Measurements from ENCODE around the gene PDLIM1. TPM values are rescaled to one million over a fixed set of nuclear protein-coding genes. Genes with fewer than 3 reads are reported as not detected.

The PDLIM1 gene
- total RNA-seq, 1 experiment from 2014 or later = 183 TPM

DNA sequence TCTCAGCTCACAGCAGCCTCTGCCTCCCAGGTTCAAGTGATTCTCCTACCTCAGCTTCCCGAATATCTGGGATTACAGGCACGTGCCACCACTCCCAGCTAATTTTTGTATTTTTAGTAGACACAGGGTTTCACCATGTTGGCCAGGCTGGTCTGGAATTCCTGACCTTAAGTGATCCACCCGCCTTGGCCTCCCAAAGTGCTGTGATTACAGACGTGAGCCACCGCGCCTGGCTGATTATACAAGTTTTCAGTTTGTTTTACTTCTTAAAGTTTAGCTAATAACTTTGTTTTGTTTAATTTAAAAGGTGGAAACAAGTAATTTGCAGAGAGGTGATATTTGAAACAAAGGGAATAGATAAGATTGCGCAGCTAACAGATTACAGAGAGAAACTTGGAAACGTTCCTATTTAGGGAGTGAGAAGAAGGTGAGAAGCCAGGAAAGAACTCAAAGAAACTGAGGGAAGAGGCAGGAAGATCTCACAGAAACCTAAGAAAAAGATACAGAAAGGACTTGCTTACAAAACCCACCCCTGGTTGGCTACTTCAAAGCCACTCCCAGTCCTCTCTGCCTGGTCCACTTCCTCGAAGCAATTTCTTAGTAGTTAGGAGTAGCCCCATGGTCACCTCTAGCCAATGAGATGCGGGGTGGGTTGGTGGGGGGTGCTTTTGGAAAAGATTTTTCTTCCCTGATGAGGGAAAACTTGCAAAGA lies 15.0 kb upstream of the PDLIM1 start:
- CTCF ChIA-PET = no interaction called here
- BruUV-seq (replicated peaks) = no TSS peak
- DNase-seq (ENCODE audit: low read depth, low spot score) = no peak

GRCh38 chr10:95304976-95305375 lies 14.2 kb upstream of the PDLIM1 start:
- H3K27ac ChIP-seq (ENCODE audit: low read length) = no peak overlapping the region
- no peaks in the 10 kb centered on the region for H3K9me3 ChIP-seq (ENCODE audit: control insufficient read depth, insufficient read depth, low read depth, low read length)
- intact Hi-C loops (cut with micrococcal nuclease; ENCODE audit: unreplicated experiment) (no loop called here), in situ Hi-C loops (cut with HindIII; ENCODE audit: low pct_unique_long_range_greater_than_20kb, low sequenced_read_pairs) (no loop called here)
- no peaks in the 10 kb centered on the region for H3K27me3 ChIP-seq (ENCODE audit: control insufficient read depth, insufficient read depth, low read length)
- CTCF ChIA-PET = no interaction called here
- ATAC-seq = no peak
- H3K4me3 ChIP-seq (ENCODE audit: low read depth in 2 of 2, low read length in 2 of 2) = no peak overlapping the region
- POLR2A ChIA-PET = no interaction called here
- peaks cover 26% of the 10 kb centered on the region for H3K4me1 ChIP-seq (ENCODE audit: control insufficient read depth, insufficient read depth, low read length)
- DNase-seq (ENCODE audit: low read depth, low spot score) = no peak
- BruUV-seq (replicated peaks) = no TSS peak
- no peaks in the 10 kb centered on the region for H3K36me3 ChIP-seq (ENCODE audit: control insufficient read depth, insufficient read depth, low read length)
- TF ChIP-seq TCF7L2 (IDR thresholded peaks at IDR 0.05; ENCODE audit: low read depth, low read length) = no peak
- TF ChIP-seq, protein P1, sequence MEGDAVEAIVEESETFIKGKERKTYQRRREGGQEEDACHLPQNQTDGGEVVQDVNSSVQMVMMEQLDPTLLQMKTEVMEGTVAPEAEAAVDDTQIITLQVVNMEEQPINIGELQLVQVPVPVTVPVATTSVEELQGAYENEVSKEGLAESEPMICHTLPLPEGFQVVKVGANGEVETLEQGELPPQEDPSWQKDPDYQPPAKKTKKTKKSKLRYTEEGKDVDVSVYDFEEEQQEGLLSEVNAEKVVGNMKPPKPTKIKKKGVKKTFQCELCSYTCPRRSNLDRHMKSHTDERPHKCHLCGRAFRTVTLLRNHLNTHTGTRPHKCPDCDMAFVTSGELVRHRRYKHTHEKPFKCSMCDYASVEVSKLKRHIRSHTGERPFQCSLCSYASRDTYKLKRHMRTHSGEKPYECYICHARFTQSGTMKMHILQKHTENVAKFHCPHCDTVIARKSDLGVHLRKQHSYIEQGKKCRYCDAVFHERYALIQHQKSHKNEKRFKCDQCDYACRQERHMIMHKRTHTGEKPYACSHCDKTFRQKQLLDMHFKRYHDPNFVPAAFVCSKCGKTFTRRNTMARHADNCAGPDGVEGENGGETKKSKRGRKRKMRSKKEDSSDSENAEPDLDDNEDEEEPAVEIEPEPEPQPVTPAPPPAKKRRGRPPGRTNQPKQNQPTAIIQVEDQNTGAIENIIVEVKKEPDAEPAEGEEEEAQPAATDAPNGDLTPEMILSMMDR (IDR thresholded peaks at IDR 0.05) = no peak
- TF ChIP-seq REST (IDR thresholded peaks at IDR 0.05; ENCODE audit: insufficient read depth in 1 of 2, low read depth in 2 of 2, low read length in 1 of 2) = no peak
- no peak for TF ChIP-seq SIN3A (IDR thresholded peaks at IDR 0.05; ENCODE audit: borderline replicate concordance, insufficient read depth, low read depth, low read length)
- no peak for TF ChIP-seq POLR2AphosphoS5 (IDR thresholded peaks at IDR 0.05; ENCODE audit: low read depth, low read length)

More for the DNA sequence above, 15.0 kb upstream of the PDLIM1 start:
- no peaks in the 10 kb centered on the region for H3K36me3 ChIP-seq (ENCODE audit: control insufficient read depth, insufficient read depth, low read length)
- H3K9me3 ChIP-seq (ENCODE audit: control insufficient read depth, insufficient read depth, low read depth, low read length) = no peaks in the 10 kb centered on the region
- no peak for TF ChIP-seq REST (IDR thresholded peaks at IDR 0.05; ENCODE audit: insufficient read depth in 1 of 2, low read depth in 2 of 2, low read length in 1 of 2)
- TF ChIP-seq, protein P1 (IDR thresholded peaks at IDR 0.05) = no peak
- TF ChIP-seq SIN3A (IDR thresholded peaks at IDR 0.05; ENCODE audit: borderline replicate concordance, insufficient read depth, low read depth, low read length) = no peak
- no peak for ATAC-seq
- H3K27me3 ChIP-seq (ENCODE audit: control insufficient read depth, insufficient read depth, low read length) = no peaks in the 10 kb centered on the region
- H3K4me1 ChIP-seq (ENCODE audit: control insufficient read depth, insufficient read depth, low read length) = peaks cover 33% of the 10 kb centered on the region
- POLR2A ChIA-PET = interaction anchor here (0.8 kb wide), 1 partner anchor 39 kb away, joined by 4 read pairs; no protein-coding TSS in a partner anchor
- intact Hi-C loops (cut with micrococcal nuclease; ENCODE audit: unreplicated experiment) = no loop called here
- H3K27ac ChIP-seq (ENCODE audit: low read length) = no peak overlapping the region
- no peak overlapping the region for H3K4me3 ChIP-seq (ENCODE audit: low read depth in 2 of 2, low read length in 2 of 2)
- in situ Hi-C loops (cut with HindIII; ENCODE audit: low pct_unique_long_range_greater_than_20kb, low sequenced_read_pairs) = no loop called here

Measured in Panc1 (cell line).